Tibial artery (tissue), 4 donors: ENCODE results near the gene TACR1.
"Not testable (repeated sequence)": the region's sequence is repeated elsewhere in the genome, so short reads cannot be mapped to it uniquely, and the experiment has no call there.

Experiments used
- DNase-seq, 2 donors: peaks; one replicate each; pipeline ENCODE4 v3.0.0-alpha.2; 2019
- H3K27ac ChIP-seq, 2 donors: fragments of 200-600 bp; sonication (generic) in 1 of 2; 1 replicate in 1 of 2; 2 replicates in 1 of 2; pipeline ENCODE4 v1.5.1; 2018 to 2019; ENCODE audit warnings: mild to moderate bottlenecking in 1 of 2
- H3K27me3 ChIP-seq, 2 donors: fragments of 200-600 bp; sonication (generic) in 1 of 2; one replicate each; pipeline versions ENCODE4 v1.5.1 to v1.6.0; 2016 to 2019
- H3K36me3 ChIP-seq, 3 donors: fragments of 200-600 bp; sonication (generic) in 2 of 3; one replicate each; pipeline ENCODE4 v1.5.1; 2016 to 2019; ENCODE audit warnings: mild to moderate bottlenecking in 2 of 3
- H3K4me1 ChIP-seq, 4 donors: fragments of 200-600 bp; sonication (generic) in 2 of 4; 1 replicate in 3 of 4; 2 replicates in 1 of 4; pipeline ENCODE4 v1.5.1; 2016 to 2019
- H3K4me3 ChIP-seq, 2 donors: fragments of 200-600 bp; sonication (generic) in 1 of 2; 1 replicate in 1 of 2; 2 replicates in 1 of 2; pipeline ENCODE4 v1.5.1; 2018 to 2019; ENCODE audit warnings: mild to moderate bottlenecking in 2 of 2
- H3K9me3 ChIP-seq, 3 donors: fragments of 200-600 bp; sonication (generic) in 1 of 3; one replicate each; pipeline ENCODE4 v1.5.1; 2016 to 2019
- intact Hi-C: fragments of 100-400 bp; cut with DNase I; formaldehyde crosslinking; loops from one replicate; pipeline ENCODE4 v1.15.0; 2023; ENCODE audit warnings: low total_unique reads
- TF ChIP-seq, protein P1 (sequence below), 2 experiments: fragments of 200-600 bp in 1 of 2; fragments of 450-650 bp in 1 of 2; IDR thresholded peaks; one replicate each; pipeline ENCODE4 v1.5.1; 2017 to 2019; ENCODE audit warnings: antibody characterized with exemption in 2 of 2, mild to moderate bottlenecking in 1 of 2, moderate library complexity in 1 of 2

TACR1 gene

DNA sequence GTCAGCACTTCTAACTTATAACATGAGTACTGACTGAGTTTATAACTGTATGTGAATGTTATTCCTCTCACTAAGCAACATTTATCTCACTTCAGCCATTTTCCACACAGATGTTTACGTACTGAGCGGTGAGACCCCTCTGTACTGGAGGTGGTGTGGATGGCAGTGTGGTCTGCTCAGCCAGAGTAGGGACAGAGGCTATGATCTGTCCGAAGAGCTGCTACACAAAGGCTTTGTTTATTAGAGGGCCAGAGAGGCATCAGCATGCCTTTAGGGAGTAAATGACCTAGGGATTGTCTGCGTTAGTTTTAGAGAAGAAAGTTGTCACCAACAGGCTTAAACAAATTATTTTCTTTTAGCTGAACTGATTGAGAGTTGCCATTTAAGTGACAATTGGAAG, 23.2 kb upstream of the TACR1 start:
- no peak overlapping the region for H3K4me3 ChIP-seq
- no peak overlapping the region for H3K27ac ChIP-seq
- TF ChIP-seq, protein P1, sequence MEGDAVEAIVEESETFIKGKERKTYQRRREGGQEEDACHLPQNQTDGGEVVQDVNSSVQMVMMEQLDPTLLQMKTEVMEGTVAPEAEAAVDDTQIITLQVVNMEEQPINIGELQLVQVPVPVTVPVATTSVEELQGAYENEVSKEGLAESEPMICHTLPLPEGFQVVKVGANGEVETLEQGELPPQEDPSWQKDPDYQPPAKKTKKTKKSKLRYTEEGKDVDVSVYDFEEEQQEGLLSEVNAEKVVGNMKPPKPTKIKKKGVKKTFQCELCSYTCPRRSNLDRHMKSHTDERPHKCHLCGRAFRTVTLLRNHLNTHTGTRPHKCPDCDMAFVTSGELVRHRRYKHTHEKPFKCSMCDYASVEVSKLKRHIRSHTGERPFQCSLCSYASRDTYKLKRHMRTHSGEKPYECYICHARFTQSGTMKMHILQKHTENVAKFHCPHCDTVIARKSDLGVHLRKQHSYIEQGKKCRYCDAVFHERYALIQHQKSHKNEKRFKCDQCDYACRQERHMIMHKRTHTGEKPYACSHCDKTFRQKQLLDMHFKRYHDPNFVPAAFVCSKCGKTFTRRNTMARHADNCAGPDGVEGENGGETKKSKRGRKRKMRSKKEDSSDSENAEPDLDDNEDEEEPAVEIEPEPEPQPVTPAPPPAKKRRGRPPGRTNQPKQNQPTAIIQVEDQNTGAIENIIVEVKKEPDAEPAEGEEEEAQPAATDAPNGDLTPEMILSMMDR (IDR thresholded peaks at IDR 0.05), result no peak
- DNase-seq, result no peak
- H3K27me3 ChIP-seq, result no peaks in the 10 kb centered on the region
- H3K36me3 ChIP-seq, result no peaks in the 10 kb centered on the region
- no peaks in the 10 kb centered on the region for H3K4me1 ChIP-seq
- no peaks in the 10 kb centered on the region for H3K9me3 ChIP-seq
- intact Hi-C loops, result no loop called here

DNA sequence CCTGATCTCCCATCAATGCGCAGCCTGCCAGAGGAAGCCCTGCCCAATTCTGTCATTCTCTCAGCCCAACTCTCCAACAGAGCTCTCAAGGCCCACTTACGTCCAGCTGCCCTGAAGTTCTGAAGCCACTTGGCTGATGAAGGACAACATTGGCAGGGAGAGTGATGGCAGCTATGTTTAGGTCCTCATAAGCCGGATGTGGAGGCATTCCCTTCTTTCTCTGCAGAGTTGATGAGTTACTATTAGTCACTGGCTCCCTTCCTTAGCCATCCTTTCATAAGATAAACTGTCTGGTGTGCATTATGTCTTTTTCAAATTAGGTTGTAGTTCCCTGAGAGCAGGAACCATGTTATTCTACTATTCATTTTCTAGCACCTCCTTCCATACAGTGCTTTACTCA, 22.5 kb upstream of the TACR1 start:
- intact Hi-C loops, result no loop called here
- TF ChIP-seq, protein P1 (IDR thresholded peaks at IDR 0.05), result no peak
- no peaks in the 10 kb centered on the region for H3K27me3 ChIP-seq

DNA sequence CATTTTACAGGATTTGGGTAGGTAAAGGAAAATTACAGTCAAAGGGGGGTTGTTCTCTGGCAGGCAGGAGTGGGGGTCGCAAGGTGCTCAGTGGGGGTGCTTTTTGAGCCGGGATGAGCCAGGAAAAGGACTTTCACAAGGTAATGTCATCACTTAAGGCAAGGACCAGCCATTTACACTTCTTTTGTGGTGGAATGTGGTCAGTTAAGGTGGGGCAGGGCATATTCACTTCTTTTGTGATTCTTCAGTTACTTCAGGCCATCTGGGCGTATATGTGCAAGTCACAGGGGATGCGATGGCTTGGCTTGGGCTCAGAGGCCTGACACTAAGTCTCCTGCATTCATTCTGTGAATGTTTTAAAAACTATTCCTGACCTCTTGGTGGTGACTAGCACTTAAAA, 19.9 kb upstream of the TACR1 start:
- intact Hi-C loops, H3K4me3 ChIP-seq, H3K27ac ChIP-seq, H3K4me1 ChIP-seq, H3K36me3 ChIP-seq, H3K27me3 ChIP-seq, DNase-seq, H3K9me3 ChIP-seq: not testable (repeated sequence)

More for the DNA sequence above, 22.5 kb upstream of the TACR1 start:
- no peak overlapping the region for H3K4me3 ChIP-seq
- H3K9me3 ChIP-seq, result no peaks in the 10 kb centered on the region
- H3K27ac ChIP-seq, result no peak overlapping the region
- DNase-seq, result no peak
- H3K36me3 ChIP-seq, result no peaks in the 10 kb centered on the region
- no peaks in the 10 kb centered on the region for H3K4me1 ChIP-seq

DNA sequence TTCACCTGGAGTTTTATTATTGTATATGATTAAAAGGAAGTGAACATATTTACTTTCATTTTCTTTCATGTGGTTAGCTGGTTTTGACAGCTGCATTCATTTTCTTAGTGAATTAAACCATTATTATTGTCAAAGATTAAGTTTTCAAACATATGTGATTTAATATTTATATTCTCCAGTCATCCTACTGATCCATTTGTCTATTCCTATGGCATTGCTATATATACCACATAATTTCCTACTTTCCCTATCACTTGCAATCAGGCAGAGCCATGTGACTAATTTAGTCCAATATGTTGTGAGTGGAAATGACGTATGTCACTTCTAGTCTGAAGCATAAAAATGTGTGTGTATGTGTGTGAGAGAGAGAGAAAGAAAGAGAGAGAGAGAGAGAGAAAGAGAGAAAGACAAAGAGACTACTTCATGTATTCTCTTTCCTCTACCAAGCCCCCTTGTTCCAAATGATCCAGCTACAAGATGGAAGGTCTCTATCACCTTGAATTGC, 12.0 kb upstream of the TACR1 start:
- H3K36me3 ChIP-seq, result no peaks in the 10 kb centered on the region
- H3K27me3 ChIP-seq, result no peaks in the 10 kb centered on the region
- no peak overlapping the region for H3K27ac ChIP-seq
- no peaks in the 10 kb centered on the region for H3K4me1 ChIP-seq
- no peak for DNase-seq
- intact Hi-C loops, result no loop called here
- no peak overlapping the region for H3K4me3 ChIP-seq
- no peaks in the 10 kb centered on the region for H3K9me3 ChIP-seq
- TF ChIP-seq, protein P1 (IDR thresholded peaks at IDR 0.05), result no peak

GRCh38 chr2:75210409-75210808, 11.1 kb upstream of the TACR1 start:
- Histone ChIP-seq H3K36me3 (no peaks in the 10 kb centered on the region), H3K4me1 (no peaks in the 10 kb centered on the region), H3K27me3 (no peaks in the 10 kb centered on the region), H3K27ac (no peak overlapping the region), H3K4me3 (no peak overlapping the region), H3K9me3 (no peaks in the 10 kb centered on the region)
- TF ChIP-seq, protein P1 (IDR thresholded peaks at IDR 0.05), result no peak
- intact Hi-C loops, result no loop called here
- DNase-seq, result no peak

DNA sequence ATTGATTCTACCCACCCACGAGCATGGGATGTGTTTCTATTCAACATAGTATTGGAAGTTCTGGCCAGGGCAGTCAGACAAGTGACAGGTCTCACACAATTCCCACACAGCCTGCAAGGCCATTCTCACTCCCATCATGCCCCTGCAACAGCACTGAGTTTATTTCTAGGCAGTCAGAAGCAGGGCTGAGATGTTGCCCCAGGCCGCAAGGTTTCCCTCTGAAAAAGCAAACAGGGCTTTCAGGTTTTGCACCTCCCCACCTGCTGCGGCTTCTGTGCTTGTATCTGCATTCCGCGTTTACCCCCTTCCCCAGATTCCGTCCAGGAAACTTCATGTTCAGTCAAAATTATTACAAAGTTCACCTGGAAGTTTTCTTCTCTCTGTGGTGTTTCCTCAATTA, 9.4 kb upstream of the TACR1 start:
- TF ChIP-seq, protein P1 (IDR thresholded peaks at IDR 0.05), result no peak
- Histone ChIP-seq H3K27ac (no peak overlapping the region), H3K4me3 (no peak overlapping the region), H3K4me1 (no peaks in the 10 kb centered on the region), H3K9me3 (no peaks in the 10 kb centered on the region), H3K36me3 (no peaks in the 10 kb centered on the region), H3K27me3 (no peaks in the 10 kb centered on the region)
- no peak for DNase-seq
- intact Hi-C loops, result no loop called here
